ENCODE data around the gene OXA1L. TPM values are rescaled to one million over a fixed set of nuclear protein-coding genes. Genes with fewer than 3 reads are reported as not detected.

Gene OXA1L
- total RNA-seq, 1 donor from 2014 or later = 99.2 TPM

- no peak for DNase-seq (ENCODE audit: low read depth)
- TF ChIP-seq, protein P1, sequence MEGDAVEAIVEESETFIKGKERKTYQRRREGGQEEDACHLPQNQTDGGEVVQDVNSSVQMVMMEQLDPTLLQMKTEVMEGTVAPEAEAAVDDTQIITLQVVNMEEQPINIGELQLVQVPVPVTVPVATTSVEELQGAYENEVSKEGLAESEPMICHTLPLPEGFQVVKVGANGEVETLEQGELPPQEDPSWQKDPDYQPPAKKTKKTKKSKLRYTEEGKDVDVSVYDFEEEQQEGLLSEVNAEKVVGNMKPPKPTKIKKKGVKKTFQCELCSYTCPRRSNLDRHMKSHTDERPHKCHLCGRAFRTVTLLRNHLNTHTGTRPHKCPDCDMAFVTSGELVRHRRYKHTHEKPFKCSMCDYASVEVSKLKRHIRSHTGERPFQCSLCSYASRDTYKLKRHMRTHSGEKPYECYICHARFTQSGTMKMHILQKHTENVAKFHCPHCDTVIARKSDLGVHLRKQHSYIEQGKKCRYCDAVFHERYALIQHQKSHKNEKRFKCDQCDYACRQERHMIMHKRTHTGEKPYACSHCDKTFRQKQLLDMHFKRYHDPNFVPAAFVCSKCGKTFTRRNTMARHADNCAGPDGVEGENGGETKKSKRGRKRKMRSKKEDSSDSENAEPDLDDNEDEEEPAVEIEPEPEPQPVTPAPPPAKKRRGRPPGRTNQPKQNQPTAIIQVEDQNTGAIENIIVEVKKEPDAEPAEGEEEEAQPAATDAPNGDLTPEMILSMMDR (conservative IDR thresholded peaks at IDR 0.05; ENCODE audit: low read depth, low read length) = no peak
- H3K4me3 ChIP-seq (ENCODE audit: low read depth, low read length) = no peak overlapping the region
Observed at GRCh38 chr14:22808388-22809209, 42.1 kb downstream of the OXA1L start.

GRCh38 chr14:22811722-22812121 lies 45.2 kb downstream of the OXA1L start:
- TF ChIP-seq, protein P1 (conservative IDR thresholded peaks at IDR 0.05; ENCODE audit: low read depth, low read length) = no peak
- no peak overlapping the region for H3K4me3 ChIP-seq (ENCODE audit: low read depth, low read length)
- DNase-seq (ENCODE audit: low read depth) = no peak

- TF ChIP-seq, protein P1 (conservative IDR thresholded peaks at IDR 0.05; ENCODE audit: low read depth, low read length) = peak; percentile 44
- H3K4me3 ChIP-seq (ENCODE audit: low read depth, low read length) = peak overlapping the region; percentile 25
- no peak for DNase-seq (ENCODE audit: low read depth)
Observed at GRCh38 chr14:22812744-22813143, 46.3 kb downstream of the OXA1L start.

GRCh38 chr14:22813145-22813544 lies 46.7 kb downstream of the OXA1L start:
- H3K4me3 ChIP-seq (ENCODE audit: low read depth, low read length) = peak overlapping the region; percentile 25
- DNase-seq (ENCODE audit: low read depth) = no peak
- TF ChIP-seq, protein P1 (conservative IDR thresholded peaks at IDR 0.05; ENCODE audit: low read depth, low read length) = no peak

DNA sequence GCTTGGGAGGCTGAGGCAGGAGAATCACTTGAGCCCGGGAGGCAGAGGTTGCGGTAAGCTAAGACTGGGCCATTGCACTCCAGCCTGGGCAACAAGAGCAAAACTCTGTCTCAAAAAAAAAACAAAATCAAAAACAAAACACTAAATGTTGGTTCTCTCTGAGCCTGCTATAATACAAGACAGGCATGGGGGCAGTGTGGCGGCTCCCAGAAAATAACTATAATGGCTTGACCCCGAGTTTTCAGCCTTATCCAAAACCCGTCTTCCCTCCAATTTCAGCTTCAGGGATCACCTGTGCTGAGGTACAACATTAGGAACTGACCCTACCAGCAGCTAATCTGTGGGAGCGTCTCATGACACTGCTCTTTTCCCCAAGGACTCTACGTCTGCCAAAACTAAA lies 47.9 kb downstream of the OXA1L start:
- no peak for DNase-seq (ENCODE audit: low read depth)
- TF ChIP-seq, protein P1 (conservative IDR thresholded peaks at IDR 0.05; ENCODE audit: low read depth, low read length) = peak; percentile 2
- peak overlapping the region; percentile 53 for H3K4me3 ChIP-seq (ENCODE audit: low read depth, low read length)

- no peak for DNase-seq (ENCODE audit: low read depth)
- peak within 1 kb of the TSS; percentile 53 for H3K4me3 ChIP-seq (ENCODE audit: low read depth, low read length)
- TF ChIP-seq, protein P1 (conservative IDR thresholded peaks at IDR 0.05; ENCODE audit: low read depth, low read length) = no peak
Observed at GRCh38 chr14:22814941-22815713, 48.6 kb downstream of the OXA1L start, which contains the start of gene SLC7A7. Gene SLC7A7 (minus strand): TSS chr14:22815435. CDS start chr14:22813398, 2,037 bp downstream.
